ENCODE data around the gene MPST. TPM values are rescaled to one million over a fixed set of nuclear protein-coding genes. Genes with fewer than 3 reads are reported as not detected.

Gene MPST
- total RNA-seq, 1 donor: 125 TPM

GRCh38 chr22:37075046-37075445 lies 55.5 kb downstream of the MPST start:
- DNase-seq (ENCODE audit: low read depth in 2 of 3, low spot score in 2 of 3): no peak

GRCh38 chr22:37075822-37076433 lies 56.4 kb downstream of the MPST start:
- DNase-seq (ENCODE audit: low read depth in 2 of 3, low spot score in 2 of 3): no peak

GRCh38 chr22:37077802-37078448 lies 58.4 kb downstream of the MPST start:
- DNase-seq (ENCODE audit: low read depth in 2 of 3, low spot score in 2 of 3): peak; percentile 59 to 73 (median 70)

GRCh38 chr22:37079158-37079557 lies 59.6 kb downstream of the MPST start:
- DNase-seq (ENCODE audit: low read depth in 2 of 3, low spot score in 2 of 3): no peak

Small RNA genes lying within 50 kb of the gene (small RNA-seq; reads per million reads assigned to genes)
- gene RF00019: not detected

Other genes starting within 250 kb of the MPST start
- gene IFT27, start 243.6 kb upstream of the MPST start, total RNA-seq: 12.7 TPM
- not detected for gene PVALB, start 202.7 kb upstream of the MPST start, total RNA-seq
- 108 TPM for gene NCF4, start 158.7 kb upstream of the MPST start, total RNA-seq
- gene CSF2RB, start 106.1 kb upstream of the MPST start, total RNA-seq: 132 TPM
- gene TST, start 295 bp upstream of the MPST start, total RNA-seq: 35.0 TPM
- 12.9 TPM for gene KCTD17, start 32.0 kb downstream of the MPST start, total RNA-seq
- gene TMPRSS6, start 90.0 kb downstream of the MPST start, total RNA-seq: not detected
- gene IL2RB, start 130.2 kb downstream of the MPST start, total RNA-seq: 0.27 TPM
- gene C1QTNF6, start 168.5 kb downstream of the MPST start, total RNA-seq: 1.6 TPM
- gene SSTR3, start 192.7 kb downstream of the MPST start, total RNA-seq: under 0.01 TPM
- 399 TPM for gene RAC2, start 224.5 kb downstream of the MPST start, total RNA-seq